Spleen (tissue), 11 donors: ENCODE results near the gene SAC3D1. TPM values are rescaled to one million over a fixed set of nuclear protein-coding genes. Genes with fewer than 3 reads are reported as not detected.

Experiments used
- DNase-seq: peaks from one replicate; pipeline ENCODE4 v3.0.0-alpha.2; 2020
- H3K27ac ChIP-seq, 8 donors: fragments of 200-600 bp; sonication (generic) in 7 of 8; 1 replicate in 4 of 8; 2 replicates in 4 of 8; pipeline versions ENCODE4 v1.5.0 to v1.8.0; 2016 to 2021; ENCODE audit warnings: inconsistent platforms in 4 of 8, mild to moderate bottlenecking in 4 of 8, moderate library complexity in 1 of 8
- H3K27me3 ChIP-seq, 7 donors: fragments of 200-600 bp; sonication (generic) in 6 of 7; replicated peaks in 1 of 7; 1 replicate in 4 of 7; 2 replicates in 3 of 7; pipeline versions ENCODE4 v1.5.0 to v1.8.0; 2016 to 2021; ENCODE audit warnings: inconsistent platforms in 3 of 7, mild to moderate bottlenecking in 1 of 7
- H3K36me3 ChIP-seq, 6 donors: fragments of 200-600 bp; sonication (generic) in 5 of 6; 1 replicate in 4 of 6; 2 replicates in 2 of 6; pipeline versions ENCODE4 v1.5.0 to v1.8.0; 2016 to 2021; ENCODE audit warnings: inconsistent platforms in 2 of 6
- H3K4me1 ChIP-seq, 6 donors: fragments of 200-600 bp; sonication (generic) in 5 of 6; 1 replicate in 3 of 6; 2 replicates in 3 of 6; pipeline versions ENCODE4 v1.5.0 to v1.8.0; 2016 to 2021; ENCODE audit warnings: inconsistent platforms in 3 of 6
- H3K4me3 ChIP-seq, 8 donors: fragments of 200-600 bp; sonication (generic) in 7 of 8; 1 replicate in 4 of 8; 2 replicates in 4 of 8; pipeline versions ENCODE4 v1.5.0 to v1.8.0; 2016 to 2021; ENCODE audit warnings: inconsistent platforms in 4 of 8, mild to moderate bottlenecking in 4 of 8, moderate library complexity in 2 of 8
- H3K9me3 ChIP-seq, 8 donors: fragments of 200-600 bp; sonication (generic) in 7 of 8; 1 replicate in 4 of 8; 2 replicates in 4 of 8; pipeline versions ENCODE4 v1.5.0 to v1.8.0; 2016 to 2021; ENCODE audit warnings: inconsistent platforms in 4 of 8
- CTCF ChIP-seq, 11 experiments: fragments of 200-600 bp in 7 of 11; fragments of 450-650 bp in 4 of 11; sonication (generic) in 4 of 11; IDR thresholded peaks in 8 of 11; conservative IDR thresholded peaks in 3 of 11; 1 replicate in 7 of 11; 2 replicates in 4 of 11; pipeline versions ENCODE4 v1.4.0 to v1.8.0; 2016 to 2021; ENCODE audit warnings: antibody characterized with exemption in 11 of 11, inconsistent platforms in 4 of 11, mild to moderate bottlenecking in 1 of 11
- POLR2A ChIP-seq, 3 donors: fragments of 450-650 bp; IDR thresholded peaks; one replicate each; pipeline ENCODE4 v1.5.1; 2017; ENCODE audit warnings: antibody characterized with exemption in 3 of 3, mild to moderate bottlenecking in 1 of 3
- POLR2AphosphoS5 ChIP-seq, 3 donors: sonication (generic); formaldehyde crosslinking; IDR thresholded peaks; one replicate each; pipeline ENCODE4 v1.5.1; 2017; ENCODE audit warnings: antibody characterized with exemption in 3 of 3
- WGBS, 5 donors: extraction: QIAGEN DNeasy Blood & Tissue Kit in 3 of 5; methylation state at CpG; one replicate each; pipeline versions ENCODE4 v1.1.5 to v1.1.7; 2013 to 2018; 5-methylcytosine and 5-hydroxymethylcytosine counted together
- intact Hi-C: fragments of 100-400 bp; cut with DNase I; formaldehyde crosslinking; loops from one replicate; pipeline ENCODE4 v1.15.0; 2023; ENCODE audit warnings: low total_unique reads
- polyA plus RNA-seq, 3 donors: library from polyadenylated mRNA; stranded (reverse); fragments of 200-250 nt; gene quantifications; one replicate each; pipeline ENCODE4 v1.2.1, GENCODE V29; 2013
- total RNA-seq, 7 donors: library from RNA; depleted of rRNA in 3 of 7; stranded (reverse); fragments of >200 nt in 3 of 7; fragmentation: NEBNext Ultra II Directional in 4 of 7; extraction: Animal tissue kit (Norgen Biotek cat#: 25700) in 4 of 7; gene quantifications; one replicate each; pipeline versions ENCODE4 v1.1.0 to v1.2.1, GENCODE V29; 2016 to 2021
- donor health status: healthy with polysubstance abuse.
- donor health status: DM: no; HTN: no; CAD: no; lungs with moderate emphysema.
- donor health status: DM: no; HTN: no; CAD: no.
- donor health status: Bipolar disorder and iron deficiency.
- donor health status: healthy.
- donor health status: DM: no; HTN: no; CAD: no.
- donor health status: DM: yes; HTN: yes; CAD: no.

The SAC3D1 gene
- total and polyA plus RNA-seq, 10 donors, result 5.2 to 11.9 (median 6.8) TPM

DNA sequence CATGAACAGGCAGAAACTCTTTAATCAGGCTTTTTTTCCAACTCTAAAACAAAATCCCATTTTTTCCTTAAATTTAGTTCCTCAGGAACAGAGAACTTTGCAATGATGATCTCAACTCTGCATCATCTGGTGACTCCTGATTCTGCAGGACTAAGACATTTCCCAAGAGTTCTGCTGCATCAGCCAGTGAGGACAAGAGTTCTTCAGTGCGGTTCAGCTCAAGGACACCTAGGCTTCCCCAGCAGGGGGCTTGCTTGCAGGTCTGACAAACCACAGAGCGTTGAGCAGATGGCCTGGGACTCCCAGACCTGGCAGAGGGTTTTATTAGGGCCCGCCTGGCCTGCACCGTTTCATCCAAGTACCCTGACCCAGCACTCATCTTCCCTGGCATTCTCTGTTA, 36.4 kb downstream of the SAC3D1 start:
- Histone ChIP-seq H3K27me3 (no peaks in the 10 kb centered on the region), H3K36me3 (peaks cover 0 to 35% (median 0%) of the 10 kb centered on the region in 6 donors), H3K4me1 (peaks cover 0 to 20% (median 0%) of the 10 kb centered on the region in 6 donors), H3K4me3 (no peak overlapping the region), H3K27ac (no peak overlapping the region), H3K9me3 (no peaks in the 10 kb centered on the region)
- TF ChIP-seq CTCF (IDR thresholded peaks at IDR 0.05 in 8 of 11, conservative IDR thresholded peaks at IDR 0.05 in 3 of 11) (no peak), POLR2A (IDR thresholded peaks at IDR 0.05) (no peak), POLR2AphosphoS5 (IDR thresholded peaks at IDR 0.05) (no peak)
- intact Hi-C loops, result no loop called here
- DNase-seq, result no peak
- 69 to 90% (median 83%) methylated on average over 4 of the region's 4 CpGs for WGBS, 5 donors

DNA sequence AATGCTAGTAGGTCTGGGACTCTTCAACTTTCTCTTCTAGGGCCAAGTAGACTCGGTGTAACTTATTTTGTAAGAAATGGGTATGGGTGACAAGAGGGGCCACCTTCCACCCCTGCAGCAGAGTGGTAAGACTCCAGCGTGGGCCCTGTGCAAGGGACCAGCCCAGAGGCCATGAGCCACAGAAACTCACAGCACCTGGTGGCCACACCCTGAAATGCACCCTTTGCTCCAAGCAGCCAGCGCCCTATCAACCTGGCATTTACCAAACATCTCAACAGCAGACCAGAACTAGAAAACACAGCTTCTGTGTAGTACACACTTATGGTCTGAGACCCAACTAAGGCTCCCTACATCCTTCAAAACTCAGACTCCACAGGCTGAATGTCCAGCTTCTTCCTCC, 37.1 kb downstream of the SAC3D1 start:
- H3K4me1 ChIP-seq, result peaks cover 0 to 27% (median 2%) of the 10 kb centered on the region in 6 donors
- 50 to 63% (median 59%) methylated on average over 3 of the region's 3 CpGs for WGBS, 5 donors
- H3K27ac ChIP-seq, result peak overlapping the region in 1 of 8 donors; percentile 3
- H3K36me3 ChIP-seq, result peaks cover 0 to 35% (median 0%) of the 10 kb centered on the region in 6 donors
- H3K4me3 ChIP-seq, result no peak overlapping the region
- intact Hi-C loops, result no loop called here
- H3K27me3 ChIP-seq, result no peaks in the 10 kb centered on the region
- peak; percentile 82 for DNase-seq
- H3K9me3 ChIP-seq, result no peaks in the 10 kb centered on the region
- TF ChIP-seq POLR2A (IDR thresholded peaks at IDR 0.05) (no peak), CTCF (IDR thresholded peaks at IDR 0.05 in 8 of 11, conservative IDR thresholded peaks at IDR 0.05 in 3 of 11) (peak; percentile 35 to 84 (median 75))

GRCh38 chr11:65078786-65079342, 37.9 kb downstream of the SAC3D1 start:
- DNase-seq, result no peak
- no peaks in the 10 kb centered on the region for H3K9me3 ChIP-seq
- H3K4me1 ChIP-seq, result peaks cover 4 to 34% (median 9%) of the 10 kb centered on the region in 6 donors
- no peak overlapping the region for H3K4me3 ChIP-seq
- TF ChIP-seq CTCF (IDR thresholded peaks at IDR 0.05 in 8 of 11, conservative IDR thresholded peaks at IDR 0.05 in 3 of 11), result no peak
- TF ChIP-seq POLR2AphosphoS5 (IDR thresholded peaks at IDR 0.05), result no peak
- TF ChIP-seq POLR2A (IDR thresholded peaks at IDR 0.05), result no peak
- intact Hi-C loops, result no loop called here
- H3K27ac ChIP-seq, result peak overlapping the region in 1 of 8 donors; percentile 3
- no peaks in the 10 kb centered on the region for H3K27me3 ChIP-seq
- 90 to 92% (median 91%) methylated on average over 9 of the region's 9 CpGs for WGBS, 5 donors
- H3K36me3 ChIP-seq, result peaks cover 0 to 35% (median 0%) of the 10 kb centered on the region in 6 donors

- intact Hi-C loops, result no loop called here
- H3K27me3 ChIP-seq, result no peaks in the 10 kb centered on the region
- no peak for DNase-seq
- H3K27ac ChIP-seq, result peak overlapping the region; percentile 91 to 98 (median 94)
- peaks cover 16 to 51% (median 26%) of the 10 kb centered on the region in 6 donors for H3K4me1 ChIP-seq
- H3K36me3 ChIP-seq, result peaks cover 0 to 52% (median 29%) of the 10 kb centered on the region in 6 donors
- 4 to 12% (median 7%) methylated on average over 13 of the region's 13 CpGs for WGBS, 5 donors
- no peak for TF ChIP-seq POLR2A (IDR thresholded peaks at IDR 0.05)
- TF ChIP-seq POLR2AphosphoS5 (IDR thresholded peaks at IDR 0.05), result no peak
- TF ChIP-seq CTCF (IDR thresholded peaks at IDR 0.05 in 8 of 11, conservative IDR thresholded peaks at IDR 0.05 in 3 of 11), result no peak
- peak overlapping the region; percentile 40 to 89 (median 74) for H3K4me3 ChIP-seq
- H3K9me3 ChIP-seq, result no peaks in the 10 kb centered on the region
Measured at GRCh38 chr11:65083134-65083833, 42.3 kb downstream of the SAC3D1 start.
